GM23338 (cell line): Measurements from ENCODE around the gene TMEM269. TPM values are rescaled to one million over a fixed set of nuclear protein-coding genes. Genes with fewer than 3 reads are reported as not detected.

ENCODE experiments used
- ATAC-seq: fragments of 200-7000 bp; cut with Tn5 transposase; 3 replicates; pipeline ENCODE4 v1.9.1; 2020
- DNase-seq: peaks from one replicate; pipeline ENCODE4 v3.0.0-alpha.2; 2015; ENCODE audit warnings: low spot score
- H2AFZ ChIP-seq: fragments of 200-600 bp; sonication (generic); 2 replicates; pipeline ENCODE4 v1.8.0; 2016; ENCODE audit warnings: antibody characterized with exemption, mild to moderate bottlenecking, moderate library complexity
- H3F3A ChIP-seq: fragments of 200-600 bp; sonication (generic); replicated peaks from 2 replicates; pipeline ENCODE4 v1.8.0; 2017; ENCODE audit warnings: antibody characterized with exemption, mixed run types, low read depth
- H3K27ac ChIP-seq: fragments of 200-600 bp; sonication (generic); 2 replicates; pipeline ENCODE4 v1.6.1; 2016; ENCODE audit warnings: low read depth
- H3K27me3 ChIP-seq: fragments of 200-600 bp; sonication (generic); 2 replicates; pipeline ENCODE4 v1.8.0; 2016; ENCODE audit warnings: mild to moderate bottlenecking, mixed run types, moderate library complexity; ENCODE audit not compliant: insufficient read depth
- H3K36me3 ChIP-seq: fragments of 200-600 bp; sonication (generic); 2 replicates; pipeline ENCODE4 v1.8.0; 2016; ENCODE audit warnings: mild to moderate bottlenecking; ENCODE audit not compliant: insufficient read depth
- H3K4me1 ChIP-seq: fragments of 200-600 bp; sonication (generic); 2 replicates; pipeline ENCODE4 v1.8.0; 2016; ENCODE audit warnings: mild to moderate bottlenecking, moderate library complexity; ENCODE audit not compliant: insufficient read depth
- H3K4me2 ChIP-seq: fragments of 200-600 bp; sonication (generic); 2 replicates; pipeline ENCODE4 v1.7.1; 2017; ENCODE audit warnings: mixed run types
- H3K4me3 ChIP-seq: fragments of 200-600 bp; sonication (generic); 2 replicates; pipeline ENCODE4 v1.6.1; 2016; ENCODE audit warnings: mixed run types
- H3K79me2 ChIP-seq: fragments of 200-600 bp; sonication (generic); replicated peaks from 2 replicates; pipeline ENCODE4 v1.8.0; 2017; ENCODE audit warnings: mild to moderate bottlenecking; ENCODE audit not compliant: insufficient read depth
- H3K9me2 ChIP-seq: fragments of 200-600 bp; sonication (generic); 2 replicates; pipeline ENCODE4 v1.8.0; 2017; ENCODE audit not compliant: insufficient read depth
- H4K20me1 ChIP-seq: fragments of 200-600 bp; sonication (generic); replicated peaks from 2 replicates; pipeline ENCODE4 v1.8.0; 2017; ENCODE audit warnings: mild to moderate bottlenecking; ENCODE audit not compliant: insufficient read depth
- H3K27ac Mint-ChIP-seq: 2 replicates; pipeline ENCODE4 v1.8.0; 2020; ENCODE audit warnings: inconsistent platforms, mild to moderate bottlenecking, moderate library complexity, mixed read lengths
- H3K27me3 Mint-ChIP-seq: 3 replicates; pipeline ENCODE4 v1.8.0; 2022; ENCODE audit warnings: low read depth, mild to moderate bottlenecking, moderate library complexity, mixed read lengths, inconsistent platforms; ENCODE audit not compliant: insufficient read depth, poor library complexity
- H3K36me3 Mint-ChIP-seq: 3 replicates; pipeline ENCODE4 v1.8.0; 2021; ENCODE audit warnings: low read depth, mild to moderate bottlenecking, inconsistent platforms, moderate library complexity, mixed read lengths
- H3K4me1 Mint-ChIP-seq: 3 replicates; pipeline ENCODE4 v1.8.0; 2020; ENCODE audit warnings: mild to moderate bottlenecking, inconsistent platforms, mixed read lengths
- H3K4me3 Mint-ChIP-seq: 3 replicates; pipeline ENCODE4 v1.8.0; 2021; ENCODE audit warnings: moderate library complexity, mild to moderate bottlenecking, inconsistent platforms, mixed read lengths
- H3K9me3 Mint-ChIP-seq: 3 replicates; pipeline ENCODE4 v1.8.0; 2020; ENCODE audit warnings: moderate library complexity, mild to moderate bottlenecking, inconsistent platforms, mixed read lengths
- ETS1 ChIP-seq: IDR thresholded peaks from 2 replicates; pipeline ENCODE4 v1.6.1; 2016; ENCODE audit warnings: antibody characterized with exemption
- POLR2AphosphoS5 ChIP-seq: IDR thresholded peaks from 2 replicates; pipeline ENCODE4 v1.6.1; 2016; ENCODE audit warnings: antibody characterized with exemption, low read depth
- REST ChIP-seq: IDR thresholded peaks from one replicate; pipeline ENCODE4 v1.6.1; 2018; ENCODE audit warnings: antibody characterized with exemption; ENCODE audit not compliant: unreplicated experiment
- STAT1 ChIP-seq: IDR thresholded peaks from one replicate; pipeline ENCODE4 v1.6.1; 2016; ENCODE audit warnings: antibody characterized with exemption; ENCODE audit not compliant: unreplicated experiment
- ZNF331 ChIP-seq: fragments of 250-450 bp; sonication (Bioruptor Pico); IDR thresholded peaks from 2 replicates; pipeline ENCODE4 v1.5.0; 2020; ENCODE audit warnings: low read depth, mild to moderate bottlenecking, moderate library complexity
- ZNF462 ChIP-seq: fragments of 250-450 bp; sonication (Bioruptor Pico); IDR thresholded peaks from 2 replicates; pipeline ENCODE4 v1.5.0; 2020; ENCODE audit warnings: mild to moderate bottlenecking, moderate library complexity
- polyA plus RNA-seq: library from polyadenylated mRNA; unstranded; fragments of >200 nt; fragmentation: Nextera tagmentation; extraction: Ambion mirVana; gene quantifications from 2 replicates; pipeline ENCODE4 v1.2.1, GENCODE V29; 2016
- total RNA-seq: library from RNA; depleted of rRNA; stranded (reverse); fragments of >200 nt; shearing (Covaris generic); gene quantifications from 2 replicates; pipeline ENCODE4 v1.2.3, GENCODE V29; 2014

The TMEM269 gene
- total and polyA plus RNA-seq, 2 experiments from 2014 or later: 0.31 to 0.45 TPM

- H3K9me2 ChIP-seq: no peaks in the 10 kb centered on the region
- H3K36me3 Mint-ChIP-seq: no peaks in the 10 kb centered on the region; the same call in 2 of the 3 replicates
- H2AFZ ChIP-seq: no peak overlapping the region
- ATAC-seq (no peak), DNase-seq (no peak)
- no peak overlapping the region for H3K4me2 ChIP-seq
- H3K4me3 ChIP-seq: no peak overlapping the region
- H4K20me1 ChIP-seq: no peaks in the 10 kb centered on the region; the same call in 1 of the 2 replicates
- no peaks in the 10 kb centered on the region for H3K79me2 ChIP-seq
- no peak for TF ChIP-seq REST
- no peak for TF ChIP-seq STAT1
- no peak for TF ChIP-seq ZNF462
- TF ChIP-seq POLR2AphosphoS5: no peak
- TF ChIP-seq ZNF331 (CRISPR knock-in tag): no peak
- no peak for TF ChIP-seq ETS1
- H3K4me1 Mint-ChIP-seq: no peaks in the 10 kb centered on the region
- H3F3A ChIP-seq: no peaks in the 10 kb centered on the region
- no peak overlapping the region for H3K27ac ChIP-seq
- H3K27ac Mint-ChIP-seq: no peak overlapping the region
- H3K27me3 Mint-ChIP-seq: peaks cover 14% of the 10 kb centered on the region
- no peaks in the 10 kb centered on the region for H3K9me3 Mint-ChIP-seq
- no peaks in the 10 kb centered on the region for H3K36me3 ChIP-seq
- no peak overlapping the region for H3K4me3 Mint-ChIP-seq
- H3K27me3 ChIP-seq: no peaks in the 10 kb centered on the region
- H3K4me1 ChIP-seq: no peaks in the 10 kb centered on the region
Measured at GRCh38 chr1:42832641-42833240, 48.0 kb downstream of the TMEM269 start.
